A673 (cell line): ENCODE measurements around the gene MEF2B. TPM values are rescaled to one million over a fixed set of nuclear protein-coding genes. Genes with fewer than 3 reads are reported as not detected.

Experiments
- BruUV-seq: library from RNA; stranded (reverse); fragments of 400-500 nt; replicated peaks from 2 replicates; lab custom pipeline; 2021; lab: Mats Ljungman, UMichigan
- CTCF ChIA-PET: fragments of 300-600 bp; sonication (Branson Sonifier 250); formaldehyde crosslinking; loops from one replicate; lab custom pipeline; 2022; ENCODE audit warnings: antibody characterized with exemption; lab: Charles Lee
- POLR2A ChIA-PET: fragments of 300-600 bp; sonication (Branson Sonifier 250); formaldehyde crosslinking; loops from one replicate; lab custom pipeline; 2022; ENCODE audit warnings: antibody characterized with exemption; ENCODE audit not compliant: low non-redundant PET; lab: Charles Lee
- DNase-seq: peaks from one replicate; pipeline ENCODE4 v3.0.0-alpha.2; 2015; ENCODE audit warnings: low spot score
- H3K27ac ChIP-seq: fragments of 200-600 bp; sonication (generic); 2 replicates; pipeline ENCODE4 v1.5.1; 2016; ENCODE audit warnings: mixed run types, low read depth, mild to moderate bottlenecking, mixed read lengths, antibody characterized with exemption, low read length; ENCODE audit not compliant: poor library complexity, severe bottlenecking
- H3K27me3 ChIP-seq: fragments of 200-600 bp; sonication (generic); replicated peaks from 2 replicates; pipeline ENCODE4 v1.6.1; 2017; ENCODE audit warnings: mixed run types, low read depth, mild to moderate bottlenecking, mixed read lengths, antibody characterized with exemption, low read length; ENCODE audit not compliant: insufficient read depth, poor library complexity
- H3K36me3 ChIP-seq: fragments of 200-600 bp; sonication (generic); 2 replicates; pipeline ENCODE4 v1.6.1; 2016; ENCODE audit warnings: mixed run types, mild to moderate bottlenecking, mixed read lengths, antibody characterized with exemption, low read length; ENCODE audit not compliant: insufficient read depth, poor library complexity, severe bottlenecking
- H3K4me1 ChIP-seq: fragments of 200-600 bp; sonication (generic); 2 replicates; pipeline ENCODE4 v1.6.1; 2017; ENCODE audit warnings: mixed run types, mild to moderate bottlenecking, mixed read lengths, antibody characterized with exemption, low read length; ENCODE audit not compliant: insufficient read depth, poor library complexity, severe bottlenecking
- H3K4me3 ChIP-seq: fragments of 200-600 bp; sonication (generic); 2 replicates; pipeline ENCODE4 v1.5.1; 2016; ENCODE audit warnings: low read depth, mixed run types, mild to moderate bottlenecking, mixed read lengths, low read length; ENCODE audit not compliant: poor library complexity, severe bottlenecking
- H3K9me3 ChIP-seq: fragments of 200-600 bp; sonication (generic); 2 replicates; pipeline ENCODE4 v1.6.1; 2016; ENCODE audit warnings: mixed run types, low read depth, mild to moderate bottlenecking, mixed read lengths, antibody characterized with exemption, low read length; ENCODE audit not compliant: poor library complexity, severe bottlenecking
- EZH2 ChIP-seq: fragments of 200-600 bp; sonication (generic); IDR thresholded peaks from 2 replicates; pipeline ENCODE4 v1.6.1; 2017; ENCODE audit warnings: borderline replicate concordance, low read depth, mild to moderate bottlenecking, mixed read lengths, antibody characterized with exemption, low read length; ENCODE audit not compliant: poor library complexity, severe bottlenecking
- intact Hi-C: fragments of 100-400 bp; cut with micrococcal nuclease; formaldehyde crosslinking; loops from one replicate; pipeline ENCODE4 v1.10.0; 2022; ENCODE audit not compliant: unreplicated experiment
- total RNA-seq: library from RNA; stranded (reverse); gene quantifications from 2 replicates; pipeline ENCODE4 v1.2.3, GENCODE V29; 2021
- TF ChIP-seq, protein P1 (sequence below): fragments of 300-800, 200-600 bp; sonication (generic); conservative IDR thresholded peaks from 2 replicates; pipeline ENCODE4 v1.5.1; 2017; ENCODE audit warnings: low read depth, mild to moderate bottlenecking, antibody characterized with exemption, low read length, moderate library complexity, mixed read lengths

Gene MEF2B
- total RNA-seq, 1 experiment from 2014 or later, result 2.9 TPM

DNA sequence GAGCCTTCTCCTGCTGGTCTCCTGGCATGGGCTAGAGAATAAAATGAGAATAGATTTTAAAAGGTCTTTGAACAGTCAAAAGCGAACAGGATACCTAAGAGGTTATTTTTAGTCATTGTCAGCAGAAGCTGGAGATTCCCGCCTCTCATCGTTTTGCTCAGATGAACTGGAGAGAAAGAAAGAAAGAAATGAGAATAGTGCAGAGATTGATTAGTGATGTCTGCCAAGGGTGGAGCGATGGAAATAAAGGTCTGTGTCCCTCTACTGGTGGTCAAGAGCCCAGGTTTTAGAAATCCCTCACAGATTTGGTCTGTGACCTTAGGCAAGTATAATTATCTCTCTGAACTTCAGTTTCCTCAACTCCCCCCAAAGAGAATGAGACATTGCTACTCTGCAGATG, 47.0 kb upstream of the MEF2B start:
- no TSS peak for BruUV-seq
- Histone ChIP-seq H3K27ac (no peak overlapping the region), H3K27me3 (peaks cover 25% of the 10 kb centered on the region), H3K9me3 (no peaks in the 10 kb centered on the region), H3K4me1 (peaks cover 5% of the 10 kb centered on the region), H3K36me3 (no peaks in the 10 kb centered on the region), H3K4me3 (no peak overlapping the region)
- DNase-seq, result no peak
- TF ChIP-seq EZH2, result no peak
- TF ChIP-seq, protein P1, sequence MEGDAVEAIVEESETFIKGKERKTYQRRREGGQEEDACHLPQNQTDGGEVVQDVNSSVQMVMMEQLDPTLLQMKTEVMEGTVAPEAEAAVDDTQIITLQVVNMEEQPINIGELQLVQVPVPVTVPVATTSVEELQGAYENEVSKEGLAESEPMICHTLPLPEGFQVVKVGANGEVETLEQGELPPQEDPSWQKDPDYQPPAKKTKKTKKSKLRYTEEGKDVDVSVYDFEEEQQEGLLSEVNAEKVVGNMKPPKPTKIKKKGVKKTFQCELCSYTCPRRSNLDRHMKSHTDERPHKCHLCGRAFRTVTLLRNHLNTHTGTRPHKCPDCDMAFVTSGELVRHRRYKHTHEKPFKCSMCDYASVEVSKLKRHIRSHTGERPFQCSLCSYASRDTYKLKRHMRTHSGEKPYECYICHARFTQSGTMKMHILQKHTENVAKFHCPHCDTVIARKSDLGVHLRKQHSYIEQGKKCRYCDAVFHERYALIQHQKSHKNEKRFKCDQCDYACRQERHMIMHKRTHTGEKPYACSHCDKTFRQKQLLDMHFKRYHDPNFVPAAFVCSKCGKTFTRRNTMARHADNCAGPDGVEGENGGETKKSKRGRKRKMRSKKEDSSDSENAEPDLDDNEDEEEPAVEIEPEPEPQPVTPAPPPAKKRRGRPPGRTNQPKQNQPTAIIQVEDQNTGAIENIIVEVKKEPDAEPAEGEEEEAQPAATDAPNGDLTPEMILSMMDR, result no peak
- ChIA-PET CTCF (no interaction called here), POLR2A (no interaction called here)
- intact Hi-C loops, result no loop called here

DNA sequence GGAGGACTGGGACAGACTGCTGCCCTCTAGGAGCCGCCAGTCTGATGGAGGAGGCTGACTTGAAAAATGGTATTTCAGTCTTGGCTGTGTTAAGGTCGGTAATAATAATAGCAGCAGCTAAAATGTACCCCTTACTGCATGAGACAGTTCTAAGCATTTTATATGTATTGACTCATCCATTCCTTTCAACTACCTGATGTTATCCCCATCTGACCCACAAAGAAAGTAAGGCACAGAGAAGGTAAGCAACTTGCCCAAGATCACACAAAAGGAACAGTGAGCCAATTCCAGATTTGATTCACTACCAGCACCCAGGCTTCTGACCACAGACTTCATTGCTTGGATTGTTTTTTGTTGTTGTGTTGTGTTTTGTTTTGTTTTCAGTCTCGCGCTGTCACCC, 45.7 kb upstream of the MEF2B start:
- peaks cover 36% of the 10 kb centered on the region for H3K27me3 ChIP-seq
- H3K4me3 ChIP-seq, result no peak overlapping the region
- H3K36me3 ChIP-seq, result no peaks in the 10 kb centered on the region
- BruUV-seq, result no TSS peak
- no peak overlapping the region for H3K27ac ChIP-seq
- H3K4me1 ChIP-seq, result peaks cover 5% of the 10 kb centered on the region
- H3K9me3 ChIP-seq, result no peaks in the 10 kb centered on the region
- ChIA-PET POLR2A (no interaction called here), CTCF (no interaction called here)
- intact Hi-C loops, result no loop called here
- DNase-seq, result no peak
- TF ChIP-seq EZH2, result no peak

DNA sequence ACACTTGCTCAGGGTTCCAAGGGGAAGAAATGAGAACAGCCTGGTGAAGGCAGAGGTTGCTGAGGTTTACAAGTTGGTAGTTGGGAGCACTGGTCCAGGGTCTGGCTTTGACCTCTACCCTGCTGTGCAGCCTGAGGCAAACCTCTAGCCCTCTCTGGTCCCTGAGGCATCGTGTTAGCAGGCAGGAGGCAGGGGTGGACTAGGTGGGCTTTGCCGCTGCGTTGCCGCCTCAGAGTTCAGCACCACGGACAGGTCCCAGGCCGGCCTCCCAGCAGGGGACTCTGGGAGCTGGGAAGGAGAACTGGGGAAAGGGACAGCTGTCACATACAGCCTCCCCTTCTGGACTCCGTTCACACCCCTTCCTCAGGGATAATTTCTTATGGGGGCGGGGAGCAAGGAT, 44.8 kb upstream of the MEF2B start:
- Histone ChIP-seq H3K27ac (no peak overlapping the region), H3K9me3 (no peaks in the 10 kb centered on the region), H3K36me3 (no peaks in the 10 kb centered on the region), H3K4me1 (peaks cover 5% of the 10 kb centered on the region), H3K27me3 (peaks cover 36% of the 10 kb centered on the region), H3K4me3 (no peak overlapping the region)
- intact Hi-C loops, result no loop called here
- POLR2A ChIA-PET, result interaction anchor here (0.6 kb wide), 1 partner anchor 12 kb away, joined by 7 read pairs; the partner anchor contains the start of gene NR2C2AP
- TF ChIP-seq, protein P1, result no peak
- TF ChIP-seq EZH2, result no peak
- DNase-seq, result peak; percentile 68
- BruUV-seq, result no TSS peak
- CTCF ChIA-PET, result no interaction called here

DNA sequence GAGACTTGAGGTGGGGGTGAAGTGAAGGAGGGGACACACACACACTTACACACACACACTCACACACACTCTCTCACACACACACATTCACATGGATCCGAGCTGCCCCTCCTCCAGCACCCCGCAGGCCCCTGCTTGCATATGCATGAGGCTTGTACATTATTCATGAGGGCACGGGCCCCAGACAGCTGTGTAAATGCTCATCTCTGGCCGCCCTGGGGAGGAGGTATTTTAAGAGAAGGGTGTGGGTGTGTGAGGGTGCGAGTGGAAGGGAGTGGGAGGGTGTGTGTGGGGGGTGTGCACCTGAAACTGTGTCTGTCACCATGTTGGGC, 44.1 kb upstream of the MEF2B start:
- intact Hi-C loops, result no loop called here
- POLR2A ChIA-PET, result no interaction called here
- peak; percentile 64 for DNase-seq

More for the DNA sequence above, 44.1 kb upstream of the MEF2B start:
- Histone ChIP-seq H3K27ac (no peak overlapping the region), H3K36me3 (no peaks in the 10 kb centered on the region), H3K27me3 (peaks cover 36% of the 10 kb centered on the region), H3K4me3 (no peak overlapping the region), H3K9me3 (no peaks in the 10 kb centered on the region), H3K4me1 (peaks cover 5% of the 10 kb centered on the region)
- CTCF ChIA-PET, result no interaction called here
- TF ChIP-seq EZH2, result no peak
- TF ChIP-seq, protein P1, result no peak
- BruUV-seq, result no TSS peak
